HEK293T (cell line): Measurements from ENCODE around the gene XYLT2.

Source experiments
- CTCF ChIA-PET: fragments of 350-600 bp; formaldehyde crosslinking; extraction: SDS; loops from one replicate; lab custom pipeline; 2021; ENCODE audit warnings: antibody characterized with exemption, inconsistent platforms; lab: Yijun Ruan, JAX
- POLR2A ChIA-PET: fragments of 350-600 bp; formaldehyde crosslinking; extraction: SDS; loops from one replicate; lab custom pipeline; 2020; ENCODE audit warnings: antibody characterized with exemption, inconsistent platforms; lab: Yijun Ruan, JAX
- DNase-seq: peaks from one replicate; pipeline ENCODE4 v3.0.0; 2012; ENCODE audit warnings: mixed read lengths; ENCODE audit errors: extremely low spot score
- ARNT ChIP-seq: fragments of 450-650 bp; IDR thresholded peaks from 2 replicates; pipeline ENCODE4 v1.6.1; 2017; ENCODE audit warnings: mild to moderate bottlenecking
- BHLHE40 ChIP-seq: fragments of 450-650 bp; IDR thresholded peaks from 2 replicates; pipeline ENCODE4 v1.6.1; 2016; ENCODE audit warnings: mild to moderate bottlenecking, moderate library complexity, borderline replicate concordance
- CTBP1 ChIP-seq: fragments of 450-650 bp; IDR thresholded peaks from 2 replicates; pipeline ENCODE4 v1.6.1; 2016; ENCODE audit warnings: borderline replicate concordance
- ELF4 ChIP-seq: fragments of 450-650 bp; IDR thresholded peaks from 2 replicates; pipeline ENCODE4 v1.6.1; 2017; ENCODE audit warnings: antibody characterized with exemption
- FOXA1 ChIP-seq: fragments of 450-650 bp; IDR thresholded peaks from 2 replicates; pipeline ENCODE4 v1.6.1; 2016; ENCODE audit warnings: mild to moderate bottlenecking
- FOXK2 ChIP-seq: fragments of 450-650 bp; IDR thresholded peaks from 2 replicates; pipeline ENCODE4 v1.6.1; 2016; ENCODE audit warnings: mild to moderate bottlenecking
- FOXM1 ChIP-seq: fragments of 450-650 bp; IDR thresholded peaks from 2 replicates; pipeline ENCODE4 v1.6.1; 2017; ENCODE audit warnings: mild to moderate bottlenecking, borderline replicate concordance
- HDGF ChIP-seq: fragments of 450-650 bp; IDR thresholded peaks from 2 replicates; pipeline ENCODE4 v1.6.1; 2017; ENCODE audit warnings: antibody characterized with exemption, borderline replicate concordance
- L3MBTL2 ChIP-seq: fragments of 450-650 bp; conservative IDR thresholded peaks from 2 replicates; pipeline ENCODE4 v1.6.1; 2016; ENCODE audit warnings: mild to moderate bottlenecking
- LEF1 ChIP-seq: fragments of 450-650 bp; IDR thresholded peaks from 2 replicates; pipeline ENCODE4 v1.6.1; 2017; ENCODE audit warnings: mild to moderate bottlenecking, borderline replicate concordance
- NFRKB ChIP-seq: fragments of 450-650 bp; IDR thresholded peaks from 2 replicates; pipeline ENCODE4 v1.6.1; 2016; ENCODE audit warnings: mild to moderate bottlenecking, moderate library complexity
- SP1 ChIP-seq: fragments of 450-650 bp; IDR thresholded peaks from 2 replicates; pipeline ENCODE4 v1.6.1; 2017
- SUZ12 ChIP-seq: fragments of 450-650 bp; IDR thresholded peaks from 2 replicates; pipeline ENCODE4 v1.6.1; 2016; ENCODE audit warnings: mild to moderate bottlenecking
- TARDBP ChIP-seq: fragments of 450-650 bp; IDR thresholded peaks from 2 replicates; pipeline ENCODE4 v1.6.1; 2016
- ZNF384 ChIP-seq: fragments of 450-650 bp; IDR thresholded peaks from 2 replicates; pipeline ENCODE4 v1.6.1; 2016
- TF ChIP-seq, protein P1 (sequence below): fragments of 450-650 bp; IDR thresholded peaks from 2 replicates; pipeline ENCODE4 v1.6.1; 2016

Gene XYLT2

DNA sequence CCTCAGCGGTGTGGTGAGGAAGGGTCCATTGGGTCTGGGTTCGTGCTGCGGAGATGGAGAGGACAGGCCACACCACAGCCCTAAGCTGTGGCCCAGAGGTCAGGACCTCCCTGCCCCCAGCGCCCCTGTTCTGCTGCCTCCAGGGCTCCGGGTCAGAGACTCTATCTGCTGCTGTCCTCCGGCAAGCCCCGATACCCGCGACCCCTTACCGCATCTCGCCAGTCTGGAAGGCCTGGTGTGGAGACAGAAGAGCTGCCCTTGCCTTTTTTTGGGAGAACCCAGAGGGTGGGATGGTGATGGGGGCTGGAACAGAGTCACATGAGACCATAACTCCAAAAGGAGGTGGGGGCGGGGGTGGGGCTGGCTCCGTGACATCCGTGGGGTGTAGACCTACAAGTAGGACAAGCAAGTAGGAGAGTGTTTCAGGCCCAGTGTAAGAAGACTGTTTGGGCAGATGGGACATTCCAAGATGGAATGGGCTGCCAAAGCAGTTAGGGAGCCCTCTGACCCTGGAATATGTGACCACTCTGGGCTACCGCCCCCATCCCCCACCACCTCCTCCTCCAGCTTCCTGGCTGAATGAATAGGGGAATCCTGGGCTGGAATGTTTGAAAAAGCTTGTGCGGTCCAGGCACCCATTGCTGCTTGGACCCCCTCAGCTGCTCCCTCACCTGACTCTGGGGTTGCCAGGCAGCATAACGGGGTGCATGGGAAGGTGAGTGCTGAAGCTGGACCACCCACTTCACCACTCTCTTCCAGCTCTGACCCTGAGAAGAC lies 1.4 kb downstream of the XYLT2 start:
- no peak for TF ChIP-seq HDGF
- TF ChIP-seq ZNF384: no peak
- TF ChIP-seq TARDBP: no peak
- TF ChIP-seq LEF1: no peak
- TF ChIP-seq ELF4: no peak
- TF ChIP-seq, protein P1, sequence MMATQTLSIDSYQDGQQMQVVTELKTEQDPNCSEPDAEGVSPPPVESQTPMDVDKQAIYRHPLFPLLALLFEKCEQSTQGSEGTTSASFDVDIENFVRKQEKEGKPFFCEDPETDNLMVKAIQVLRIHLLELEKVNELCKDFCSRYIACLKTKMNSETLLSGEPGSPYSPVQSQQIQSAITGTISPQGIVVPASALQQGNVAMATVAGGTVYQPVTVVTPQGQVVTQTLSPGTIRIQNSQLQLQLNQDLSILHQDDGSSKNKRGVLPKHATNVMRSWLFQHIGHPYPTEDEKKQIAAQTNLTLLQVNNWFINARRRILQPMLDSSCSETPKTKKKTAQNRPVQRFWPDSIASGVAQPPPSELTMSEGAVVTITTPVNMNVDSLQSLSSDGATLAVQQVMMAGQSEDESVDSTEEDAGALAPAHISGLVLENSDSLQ: no peak
- TF ChIP-seq FOXM1: no peak
- no peak for TF ChIP-seq L3MBTL2
- TF ChIP-seq NFRKB: no peak
- TF ChIP-seq FOXK2: no peak
- TF ChIP-seq SP1: no peak
- TF ChIP-seq SUZ12: no peak
- TF ChIP-seq FOXA1: no peak
- TF ChIP-seq BHLHE40: no peak
- no peak for TF ChIP-seq CTBP1
- no peak for TF ChIP-seq ARNT
- CTCF ChIA-PET: interaction anchor here (0.6 to 1.7 kb wide), 6 partner anchors 14 to 233 kb away, joined by 3 to 9 read pairs (median 4); no protein-coding TSS in a partner anchor
- no peak for DNase-seq
- POLR2A ChIA-PET: interaction anchor here (0.9 to 1.9 kb wide), 6 partner anchors 8 to 170 kb away, joined by 3 to 12 read pairs (median 6); partner anchors contain the start of gene LRRC59

DNA sequence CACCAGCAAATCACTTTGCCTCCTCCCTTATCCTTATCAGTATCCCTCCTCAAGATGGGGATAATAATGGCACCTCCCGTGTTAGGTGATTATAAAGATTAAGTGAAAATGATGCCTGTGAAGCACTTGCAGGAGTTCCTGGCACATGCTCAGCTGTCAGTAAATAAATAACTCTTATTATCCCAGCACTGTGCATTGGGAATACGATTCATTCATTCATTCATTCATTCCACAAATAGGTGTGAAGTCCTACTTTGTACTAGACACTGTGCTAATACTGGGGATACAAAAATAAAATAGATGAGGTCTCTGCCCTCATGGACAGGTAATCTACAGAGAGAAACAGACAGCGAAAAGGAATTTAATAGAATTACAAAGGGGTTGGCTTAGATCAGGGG lies 2.0 kb downstream of the XYLT2 start:
- TF ChIP-seq ELF4 (no peak), ARNT (no peak), L3MBTL2 (no peak), TARDBP (no peak)
- ChIA-PET POLR2A (no interaction called here), CTCF (interaction anchor here (0.6 to 1.7 kb wide), 2 partner anchors 14 to 178 kb away, joined by 4 to 6 read pairs; no protein-coding TSS in a partner anchor)
- DNase-seq: no peak

DNA sequence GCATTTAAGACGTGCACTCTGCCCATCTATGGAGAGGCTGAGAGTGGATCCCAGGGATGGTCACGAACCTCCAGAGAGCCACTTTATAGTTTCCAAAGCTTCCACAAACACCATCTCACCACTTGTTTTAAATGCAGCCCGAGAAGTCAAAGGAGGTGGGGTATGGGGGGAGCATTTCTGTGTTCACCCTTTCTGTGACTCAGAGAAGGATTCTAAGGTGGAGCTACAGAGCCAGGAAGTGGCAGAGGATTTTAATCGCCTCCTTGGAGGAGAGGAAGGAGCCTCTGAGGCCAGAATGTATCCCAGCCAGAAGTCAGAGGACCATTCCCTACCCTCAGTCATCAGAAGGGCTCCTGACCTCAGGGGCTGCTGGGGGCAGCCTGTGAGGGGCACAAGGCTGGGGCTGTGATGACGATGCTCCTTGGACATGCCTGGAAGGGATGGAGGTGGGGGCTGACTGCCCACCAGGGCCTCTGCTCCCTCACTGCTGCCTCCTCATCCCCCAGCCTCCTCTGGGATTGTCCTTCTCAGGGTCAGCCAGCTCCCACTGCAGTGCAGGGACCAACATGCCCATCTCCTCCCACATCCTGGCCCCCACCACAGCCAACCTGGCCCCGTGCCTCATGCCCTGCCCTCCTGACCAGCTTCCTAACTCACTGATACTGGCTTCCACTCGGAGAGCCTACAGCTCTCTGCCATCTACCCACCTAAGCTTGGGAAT lies 2.8 kb downstream of the XYLT2 start:
- POLR2A ChIA-PET: interaction anchor here (1.1 to 1.2 kb wide), 3 partner anchors 13 to 131 kb away, joined by 3 read pairs; no protein-coding TSS in a partner anchor

DNA sequence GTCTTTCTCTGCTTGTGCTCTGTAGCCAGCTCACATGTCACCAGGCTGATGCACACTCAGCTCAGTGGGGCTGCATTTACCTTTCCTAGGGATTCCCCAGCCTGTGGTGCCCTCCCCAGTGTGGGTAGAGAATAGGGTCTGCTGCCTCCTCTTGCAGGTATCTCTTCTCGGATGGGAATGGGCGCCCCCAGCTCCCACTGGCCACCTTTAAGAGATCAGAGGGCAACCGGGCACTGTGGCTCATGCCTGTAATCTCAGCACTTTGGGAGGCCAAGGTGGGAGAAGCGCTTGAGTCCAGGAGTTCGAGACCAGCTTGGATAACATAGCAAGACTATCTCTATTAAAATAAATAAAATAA lies 3.3 kb downstream of the XYLT2 start:
- TF ChIP-seq FOXA1 (no peak), BHLHE40 (no peak), L3MBTL2 (no peak), NFRKB (no peak), FOXM1 (no peak), ELF4 (no peak), CTBP1 (no peak), TARDBP (no peak), FOXK2 (no peak)
- TF ChIP-seq, protein P1: no peak
- POLR2A ChIA-PET: interaction anchor here (1.1 to 1.2 kb wide), 3 partner anchors 13 to 130 kb away, joined by 3 read pairs; no protein-coding TSS in a partner anchor
- no peak for DNase-seq
- CTCF ChIA-PET: interaction anchor here (0.5 to 1.7 kb wide), 2 partner anchors 8 to 13 kb away, joined by 3 to 6 read pairs; no protein-coding TSS in a partner anchor

More for the DNA sequence above, 2.8 kb downstream of the XYLT2 start:
- TF ChIP-seq NFRKB: no peak
- TF ChIP-seq HDGF: no peak
- no peak for TF ChIP-seq FOXK2
- TF ChIP-seq BHLHE40: no peak
- TF ChIP-seq FOXM1: no peak
- no peak for TF ChIP-seq LEF1
- DNase-seq: no peak
- CTCF ChIA-PET: interaction anchor here (0.5 to 1.7 kb wide), 2 partner anchors 9 to 13 kb away, joined by 3 to 6 read pairs; no protein-coding TSS in a partner anchor

DNA sequence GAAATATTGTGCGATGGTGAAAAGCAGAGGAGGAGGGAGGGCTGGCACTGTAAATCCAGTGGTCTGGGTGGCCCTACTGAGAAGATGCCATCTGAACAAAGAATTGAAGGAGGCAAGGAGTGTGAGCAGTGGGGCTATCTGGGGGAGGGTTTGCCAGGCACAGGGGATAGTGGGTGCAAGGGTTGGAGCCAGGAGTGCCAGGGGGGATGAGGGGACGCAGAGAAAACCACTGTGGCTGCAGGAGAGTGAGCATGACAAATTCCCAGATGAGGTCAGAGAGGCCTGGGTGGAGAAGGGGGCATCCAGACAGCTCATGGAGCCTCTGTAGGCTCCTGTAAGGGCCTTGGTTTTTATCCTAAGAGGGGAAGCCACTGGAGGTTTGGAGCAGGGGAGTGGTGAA lies 4.8 kb downstream of the XYLT2 start:
- POLR2A ChIA-PET: interaction anchor here (0.6 to 1.0 kb wide), 2 partner anchors 9 to 129 kb away, joined by 3 read pairs; no protein-coding TSS in a partner anchor
- CTCF ChIA-PET: no interaction called here
- DNase-seq: no peak

More for the DNA sequence above, 4.8 kb downstream of the XYLT2 start:
- TF ChIP-seq L3MBTL2: no peak
- no peak for TF ChIP-seq ZNF384
- TF ChIP-seq, protein P1: no peak
